ENCODE results near the gene ITGA5. TPM values are rescaled to one million over a fixed set of nuclear protein-coding genes. Genes with fewer than 3 reads are reported as not detected.
A peak's percentile ranks its signal among the peaks of the same experiment; 100 is the strongest.

Gene ITGA5
- total RNA-seq, 4 donors from 2014 or later = 21.2 to 75.9 (median 29.4) TPM

- 25% methylated on average over 40 of the region's 40 CpGs for WGBS, 2 donors
- intact Hi-C loops (cut with DNase I; ENCODE audit: low total_unique reads) = no loop called here
- H3K4me3 ChIP-seq (ENCODE audit: low read depth, poor library complexity, severe bottlenecking) = no peak overlapping the region
- TF ChIP-seq POLR2A (IDR thresholded peaks at IDR 0.05) (no peak), CTCF (IDR thresholded peaks at IDR 0.05) (peak in 1 of 3 donors; percentile 69)
- peak; percentile 90 to 99 for DNase-seq (ENCODE audit: low spot score in 2 of 2)
Measured at GRCh38 chr12:54368709-54369596, 50.1 kb downstream of the ITGA5 start.

GRCh38 chr12:54368025-54368708 lies 50.9 kb downstream of the ITGA5 start:
- TF ChIP-seq CTCF (IDR thresholded peaks at IDR 0.05) (no peak), POLR2A (IDR thresholded peaks at IDR 0.05) (no peak)
- no peak for DNase-seq (ENCODE audit: low spot score in 2 of 2)
- no peak overlapping the region for H3K4me3 ChIP-seq (ENCODE audit: low read depth, poor library complexity, severe bottlenecking)
- WGBS, 2 donors = 21 to 25% methylated on average over 5 of the region's 5 CpGs
- intact Hi-C loops (cut with DNase I; ENCODE audit: low total_unique reads) = no loop called here

- intact Hi-C loops (cut with DNase I; ENCODE audit: low total_unique reads) = loop anchor here (5.0 kb wide), 1 partner anchor 147 kb away; no protein-coding TSS in a partner anchor
- DNase-seq (ENCODE audit: low spot score in 2 of 2) = no peak
- 76 to 79% methylated on average over 4 of the region's 4 CpGs for WGBS, 2 donors
- H3K4me3 ChIP-seq (ENCODE audit: low read depth, poor library complexity, severe bottlenecking) = no peak within 1 kb of the TSS
- TF ChIP-seq CTCF (IDR thresholded peaks at IDR 0.05) (no peak), POLR2A (IDR thresholded peaks at IDR 0.05) (no peak)
Measured at GRCh38 chr12:54364413-54364812, 54.7 kb downstream of the ITGA5 start, which contains the start of gene GPR84. Gene GPR84, minus strand, starts transcription at chr12:54364486. Its CDS starts 635 bp downstream, at chr12:54363851.

- 84 to 86% methylated on average over 6 of the region's 6 CpGs for WGBS, 2 donors
- DNase-seq (ENCODE audit: low spot score in 2 of 2) = no peak
- no peak overlapping the region for H3K4me3 ChIP-seq (ENCODE audit: low read depth, poor library complexity, severe bottlenecking)
- TF ChIP-seq POLR2A (IDR thresholded peaks at IDR 0.05) (no peak), CTCF (IDR thresholded peaks at IDR 0.05) (no peak)
- intact Hi-C loops (cut with DNase I; ENCODE audit: low total_unique reads) = loop anchor here (5.0 kb wide), 1 partner anchor 146 kb away; no protein-coding TSS in a partner anchor
Measured at GRCh38 chr12:54363618-54364017, 55.4 kb downstream of the ITGA5 start.

- no peak for DNase-seq (ENCODE audit: low spot score in 2 of 2)
- 77 to 82% methylated on average over 8 of the region's 8 CpGs for WGBS, 2 donors
- intact Hi-C loops (cut with DNase I; ENCODE audit: low total_unique reads) = loop anchor here (5.0 kb wide), 1 partner anchor 146 kb away; no protein-coding TSS in a partner anchor
- no peak overlapping the region for H3K4me3 ChIP-seq (ENCODE audit: low read depth, poor library complexity, severe bottlenecking)
- TF ChIP-seq CTCF (IDR thresholded peaks at IDR 0.05) = no peak
- no peak for TF ChIP-seq POLR2A (IDR thresholded peaks at IDR 0.05)
Measured at GRCh38 chr12:54363047-54363446, 56.0 kb downstream of the ITGA5 start.
